H1 (cell line): ENCODE results near the gene FANCI. TPM values are rescaled to one million over a fixed set of nuclear protein-coding genes. Genes with fewer than 3 reads are reported as not detected.

Experiments
- polyA plus RNA-seq, 7 experiments: library from polyadenylated mRNA; depleted of rRNA in 3 of 7; stranded (reverse) in 5 of 7; unstranded in 2 of 7; fragments of >200 nt in 5 of 7; fragments of 200-250 nt in 2 of 7; gene quantifications; 1 replicate in 5 of 7; 2 replicates in 1 of 7; 4 replicates in 1 of 7; pipeline versions ENCODE4 v1.2.1 to v1.2.3, GENCODE V29; 2011 to 2013; ENCODE audit warnings: missing spikeins in 2 of 7, mixed read lengths in 2 of 7
- total RNA-seq: library from RNA; stranded (reverse); fragmentation: NEBNext Ultra II Directional; extraction: Animal tissue kit (Norgen Biotek cat#: 25700); gene quantifications from 2 replicates; pipeline ENCODE4 v1.2.1, GENCODE V29; 2021
- TF ChIP-seq, protein P1 (sequence below): IDR thresholded peaks from 2 replicates; pipeline ENCODE4 v1.6.1; 2011; ENCODE audit warnings: low read depth, mild to moderate bottlenecking, low read length; ENCODE audit not compliant: insufficient read depth

FANCI gene
- total and polyA plus RNA-seq, 2 of the 8 experiments (the other 6 are each of a cell fraction or from before 2014, with no cell fraction given) = 37.8 to 115 TPM

DNA sequence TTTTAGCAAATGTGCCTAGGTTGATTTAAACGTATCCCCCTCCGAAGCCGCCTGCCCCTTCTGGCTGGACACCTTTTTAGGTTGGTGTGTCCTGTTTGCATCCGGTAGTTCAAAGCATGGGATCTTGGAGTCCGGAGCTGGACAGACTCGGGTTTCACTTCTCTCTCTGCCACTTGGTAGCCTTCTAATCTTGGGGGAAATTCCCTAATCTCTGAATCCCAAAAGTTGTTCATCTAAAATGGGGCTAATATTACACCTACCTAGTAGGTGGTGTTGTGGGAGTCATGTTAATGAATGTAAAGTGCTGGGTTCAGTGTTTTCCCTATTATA is 760 bp downstream of the FANCI start (continued):
- TF ChIP-seq, protein P1, sequence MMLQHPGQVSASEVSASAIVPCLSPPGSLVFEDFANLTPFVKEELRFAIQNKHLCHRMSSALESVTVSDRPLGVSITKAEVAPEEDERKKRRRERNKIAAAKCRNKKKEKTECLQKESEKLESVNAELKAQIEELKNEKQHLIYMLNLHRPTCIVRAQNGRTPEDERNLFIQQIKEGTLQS = no peak
